NOMO-1 treated with DMSO at 0.1 percent for 48 hours (cell line): ENCODE measurements around the gene TSC22D2.
A peak's percentile ranks its signal among the peaks of the same experiment; 100 is the strongest.

ENCODE experiments used
- DNase-seq: peaks from one replicate; lab custom pipeline; 2025; ENCODE audit not compliant: unreplicated experiment; lab: John Stamatoyannopoulos, UW

Gene TSC22D2

DNA sequence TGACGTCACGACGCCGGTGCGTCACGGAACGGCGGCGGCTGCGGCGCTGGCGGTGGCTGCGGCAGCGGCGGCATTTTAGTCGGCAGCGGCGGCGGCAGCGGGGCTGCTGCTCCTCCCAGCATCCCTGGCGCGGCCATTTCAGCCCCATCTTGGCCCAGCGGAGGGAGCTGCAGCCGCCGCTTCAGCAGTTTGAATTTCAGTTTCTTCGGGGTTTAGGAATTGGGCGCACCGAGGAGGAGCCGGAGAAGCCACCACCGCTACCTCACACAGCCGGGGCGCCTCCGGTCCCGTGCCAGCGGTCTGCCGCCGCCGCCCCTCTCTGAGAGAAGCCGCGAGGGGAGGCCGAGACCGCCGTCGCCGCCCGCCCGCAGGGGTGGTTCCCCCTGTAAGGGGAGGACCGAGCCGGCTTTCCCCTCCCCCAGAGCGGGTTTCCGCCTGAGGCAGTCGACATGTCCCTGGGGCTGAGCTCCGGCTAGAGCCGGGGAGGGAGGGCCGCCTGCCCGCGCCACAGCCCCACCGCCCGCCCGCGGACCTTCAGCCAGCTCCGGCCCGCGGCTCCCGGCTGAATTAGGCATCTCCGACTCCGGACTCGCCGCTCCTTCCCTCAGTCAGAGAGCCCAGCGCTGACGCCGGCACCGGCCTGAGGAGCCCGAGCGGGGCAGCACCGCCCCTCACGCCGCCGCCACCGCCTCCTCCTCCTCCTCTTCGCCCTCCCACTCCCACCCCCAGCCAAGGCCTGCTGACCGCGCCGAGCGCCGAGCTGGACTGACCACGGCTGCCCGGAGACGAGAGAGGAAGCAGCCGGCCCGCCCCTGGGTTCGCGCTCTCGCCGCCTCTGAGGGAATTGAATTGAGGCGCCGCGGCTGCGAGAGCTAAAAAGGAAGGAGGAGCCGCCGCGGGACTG lies at the start of gene TSC22D2:
Gene TSC22D2 (plus strand): TSS at position 78 of the 904 bp plus-strand sequence. CDS start 1,053 bp downstream, outside the sequence.
- DNase-seq = peak; percentile 94

DNA sequence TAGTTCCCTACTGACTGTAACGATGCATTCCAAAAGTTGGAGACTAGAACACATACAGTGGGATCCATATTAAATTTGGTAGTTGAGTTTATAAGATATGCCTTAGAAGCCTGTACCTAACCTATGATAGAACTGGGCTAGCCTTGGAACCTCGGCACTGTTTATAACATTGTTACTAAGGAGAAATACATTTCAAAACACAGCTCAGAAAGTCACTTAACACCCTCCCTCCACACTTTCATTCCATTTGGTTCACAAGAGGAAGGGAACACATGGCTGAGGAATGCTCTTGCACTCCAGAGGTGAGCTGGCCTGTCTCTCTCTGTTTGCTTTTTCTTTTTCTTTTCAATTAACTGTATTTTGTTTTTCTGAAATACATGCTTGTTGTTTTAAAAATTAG lies 48.7 kb upstream of the TSC22D2 start:
- no peak for DNase-seq

DNA sequence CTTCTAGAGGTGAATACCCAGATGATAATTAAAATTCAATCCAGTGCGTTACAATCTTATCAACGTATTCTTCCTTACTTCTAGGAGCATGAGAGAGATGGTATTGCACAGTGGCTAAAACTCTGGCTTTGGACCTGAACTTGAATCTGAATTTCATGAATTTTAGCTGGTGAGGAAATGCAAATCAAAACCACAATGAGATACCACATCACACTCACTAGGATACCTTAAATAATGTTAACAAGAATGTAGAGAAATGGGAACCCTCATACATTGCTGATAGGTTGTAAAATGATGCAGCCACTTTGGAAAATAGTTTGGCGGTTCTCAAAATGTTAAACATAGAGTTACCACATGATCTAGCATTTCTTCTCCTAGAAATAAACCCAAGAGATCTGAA lies 47.1 kb upstream of the TSC22D2 start:
- no peak for DNase-seq

- DNase-seq = no peak
Observed at GRCh38 chr3:150362515-150363302, 45.4 kb upstream of the TSC22D2 start.

DNA sequence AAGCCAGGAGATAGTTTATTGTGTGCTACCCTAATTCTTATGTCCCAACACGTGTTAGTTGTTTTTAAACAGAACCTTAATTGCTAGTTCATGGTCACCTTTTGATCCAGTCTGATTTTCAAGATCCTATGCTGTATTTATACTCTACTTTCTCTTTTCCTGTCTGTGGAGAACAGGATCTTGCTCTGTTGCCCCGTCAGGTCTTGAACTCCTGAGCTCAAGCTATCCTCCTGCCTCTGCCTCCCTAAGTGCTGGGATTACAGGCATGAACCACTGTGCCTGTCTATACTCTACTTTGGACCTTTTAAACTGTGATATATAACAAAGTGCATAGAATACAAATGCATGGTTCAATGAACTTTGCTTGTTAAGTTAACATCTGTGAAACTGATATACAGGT lies 44.7 kb upstream of the TSC22D2 start:
- DNase-seq = no peak

GRCh38 chr3:150365132-150365604 lies 42.9 kb upstream of the TSC22D2 start:
- DNase-seq = no peak

- DNase-seq = no peak
Observed at GRCh38 chr3:150367757-150368156, 40.3 kb upstream of the TSC22D2 start.

DNA sequence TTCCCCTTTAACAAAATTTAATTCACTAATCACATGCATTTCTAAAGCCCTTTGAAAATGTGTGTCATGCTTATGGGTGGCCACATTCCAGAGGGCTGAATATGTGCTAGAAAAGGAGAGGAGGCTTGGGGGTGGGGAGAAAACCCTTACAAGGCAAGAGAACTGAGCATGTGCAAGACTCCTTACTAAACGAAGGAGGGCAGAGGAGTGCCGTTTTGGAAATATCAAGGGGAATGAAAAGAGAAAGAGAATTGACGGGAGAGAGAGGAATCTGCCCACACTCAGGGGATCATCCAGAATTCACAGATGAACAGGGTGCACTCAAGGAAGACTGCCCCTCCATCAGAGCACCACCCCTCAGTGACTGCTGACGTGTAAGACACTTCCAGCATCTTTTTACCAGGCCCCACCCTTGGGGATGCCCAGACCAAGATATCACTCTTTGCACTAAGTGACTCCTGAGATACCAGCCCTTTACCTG lies 37.9 kb upstream of the TSC22D2 start:
- no peak for DNase-seq

DNA sequence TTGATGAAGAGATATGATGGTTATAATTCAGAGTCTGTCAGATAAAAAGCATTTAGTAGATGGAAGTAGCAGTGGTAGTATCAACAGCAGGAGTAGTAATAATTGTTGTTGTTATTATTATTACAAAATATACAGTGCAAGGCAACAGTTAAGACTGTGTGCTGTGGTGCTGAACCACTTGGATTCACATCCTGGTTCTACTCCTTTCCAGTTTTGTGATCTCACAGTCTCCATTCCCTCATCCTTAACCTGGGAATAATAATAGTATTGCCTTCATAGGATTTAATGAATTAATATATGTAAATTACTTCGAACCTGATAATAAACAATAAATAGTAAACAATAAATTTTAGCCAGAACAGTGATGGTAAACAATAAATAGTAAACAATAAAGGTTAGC lies 37.1 kb upstream of the TSC22D2 start:
- DNase-seq = no peak

DNA sequence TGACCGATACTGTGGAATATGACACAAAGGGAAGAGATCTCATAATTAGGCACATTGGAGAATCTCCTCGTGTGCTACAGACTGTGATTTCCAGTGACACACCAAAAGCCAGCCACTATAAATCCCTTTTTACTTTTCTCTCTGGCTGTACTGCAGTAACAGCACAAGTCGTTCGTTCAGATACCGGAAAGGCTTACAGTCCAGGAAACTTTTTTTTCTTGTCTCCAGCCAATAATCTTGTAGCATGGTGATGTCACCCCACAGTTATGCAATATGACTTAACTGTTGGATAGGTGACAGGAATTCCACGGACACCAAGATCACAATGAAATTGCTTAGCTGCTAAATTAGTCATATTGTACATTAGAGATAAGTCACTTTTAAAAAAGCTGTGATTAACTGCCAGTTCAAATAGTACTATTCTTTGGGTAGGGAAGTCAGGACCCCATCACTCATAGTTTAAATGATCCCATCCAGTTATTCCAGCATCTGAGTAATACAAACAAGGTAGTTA lies 36.3 kb upstream of the TSC22D2 start:
- peak; percentile 8 for DNase-seq

DNA sequence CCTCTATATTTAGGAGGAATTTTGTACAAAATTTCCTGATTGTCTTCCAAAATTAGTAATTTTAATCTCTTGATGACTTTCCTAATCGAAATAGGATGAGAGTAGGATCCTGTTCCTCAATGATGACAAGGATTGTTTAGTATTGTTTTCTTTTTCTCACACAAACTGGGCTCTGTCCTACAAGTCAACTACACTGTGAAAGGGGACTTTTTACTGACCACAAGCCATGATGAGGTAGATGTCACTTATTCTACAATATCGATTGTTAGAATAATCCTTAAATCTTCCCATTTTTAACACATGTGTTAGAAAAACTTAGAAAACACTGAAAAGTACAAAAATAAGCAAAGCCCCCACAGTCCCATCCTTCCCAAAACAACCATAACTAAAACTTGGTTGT lies 35.8 kb upstream of the TSC22D2 start:
- DNase-seq = no peak

DNA sequence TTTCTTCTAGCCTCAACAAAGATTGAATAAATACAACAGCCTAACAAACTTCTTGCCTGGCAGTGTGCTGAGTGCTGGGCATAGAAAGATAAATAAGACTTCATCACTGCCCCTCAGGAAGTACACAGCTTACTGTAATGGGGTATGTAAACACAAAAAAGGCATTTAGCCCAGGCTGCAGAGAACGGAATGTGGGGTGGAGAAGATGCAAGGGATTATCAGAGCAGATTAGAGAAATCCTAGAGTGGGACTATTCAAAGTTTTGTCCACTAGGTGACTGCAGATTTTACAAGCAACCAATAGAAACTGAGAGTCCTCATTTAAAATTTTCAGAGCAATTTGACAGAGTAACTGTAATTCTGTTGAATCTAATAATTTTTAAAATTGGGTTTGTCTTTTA lies 35.4 kb upstream of the TSC22D2 start:
- no peak for DNase-seq

- DNase-seq = no peak
Observed at GRCh38 chr3:150373234-150373875, 34.7 kb upstream of the TSC22D2 start.

GRCh38 chr3:150374975-150375374 lies 33.1 kb upstream of the TSC22D2 start:
- no peak for DNase-seq

GRCh38 chr3:150376001-150376848 lies 31.9 kb upstream of the TSC22D2 start:
- DNase-seq = peak; percentile 15

GRCh38 chr3:150377601-150378300 lies 30.3 kb upstream of the TSC22D2 start:
- DNase-seq = no peak

DNA sequence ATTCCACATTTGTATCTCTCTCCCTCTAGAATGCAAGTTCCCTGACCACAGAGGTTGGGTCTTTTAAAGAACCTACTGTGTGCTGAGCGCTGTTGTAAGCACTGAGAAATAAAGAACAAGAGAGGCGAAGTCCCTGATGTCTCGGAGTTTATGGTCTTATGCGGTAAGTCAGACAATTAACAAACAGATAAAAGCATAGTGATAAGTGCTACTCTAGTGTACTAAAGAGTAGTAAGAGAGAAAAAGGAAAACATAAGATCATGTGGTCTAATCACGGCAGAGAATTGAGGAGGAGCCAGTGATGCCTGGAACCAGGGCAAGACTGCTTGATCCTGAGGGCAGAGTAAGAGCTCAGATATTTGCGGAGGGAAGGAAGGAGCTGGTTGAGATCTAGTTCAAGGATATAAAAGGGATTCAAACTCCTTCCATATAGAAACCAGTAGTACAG lies 29.8 kb upstream of the TSC22D2 start:
- DNase-seq = no peak

GRCh38 chr3:150379469-150379868 lies 28.6 kb upstream of the TSC22D2 start:
- DNase-seq = no peak
